GM12892 (cell line): Measurements from ENCODE around the gene CFAP161.
"Not testable (repeated sequence)": the region's sequence is repeated elsewhere in the genome, so short reads cannot be mapped to it uniquely, and the experiment has no call there.

Source experiments
- DNase-seq: peaks from one replicate; pipeline ENCODE4 v3.0.0; 2011; ENCODE audit not compliant: insufficient read length
- FAIRE-seq: peaks from 2 replicates; lab custom pipeline; 2011; peaks lifted over from hg19 to GRCh38; lab: Jason Lieb, UNC
- POLR2A ChIP-seq: IDR thresholded peaks from 2 replicates; pipeline ENCODE4 v1.6.1; 2011; ENCODE audit warnings: low read depth, low read length, control low read depth
- POLR2AphosphoS5 ChIP-seq: IDR thresholded peaks from 2 replicates; pipeline ENCODE4 v1.6.1; 2011; ENCODE audit warnings: low read depth, low read length, control low read depth
- TAF1 ChIP-seq: IDR thresholded peaks from 2 replicates; pipeline ENCODE4 v1.6.1; 2011; ENCODE audit warnings: low read depth, mild to moderate bottlenecking, control low read depth, low read length, borderline replicate concordance

CFAP161 gene

DNA sequence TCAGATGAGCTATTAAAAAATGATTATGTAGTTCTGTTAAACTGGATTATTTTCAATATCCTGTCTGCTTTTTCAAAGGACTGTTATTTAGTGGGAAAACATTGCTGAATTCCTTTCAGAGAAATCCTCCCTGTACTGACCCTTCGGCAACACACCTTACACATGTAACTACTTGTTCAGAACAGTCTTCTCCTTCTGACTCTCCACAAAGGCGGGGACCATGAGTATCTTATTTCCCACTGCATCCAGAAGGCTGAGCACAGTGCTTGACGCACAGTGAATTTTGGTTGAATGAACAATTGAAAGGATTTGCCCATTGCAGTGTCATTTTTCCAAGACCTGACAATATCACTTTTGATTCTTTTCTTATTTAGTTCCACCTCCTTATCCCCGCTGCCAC, 23.1 kb upstream of the CFAP161 start:
- DNase-seq (no peak), FAIRE-seq (no peak)
- no peak for TF ChIP-seq TAF1
- no peak for TF ChIP-seq POLR2AphosphoS5
- TF ChIP-seq POLR2A, result no peak

GRCh38 chr15:81111510-81112470, 22.3 kb upstream of the CFAP161 start:
- peak; percentile 90 for FAIRE-seq
- TF ChIP-seq POLR2A (no peak), TAF1 (no peak), POLR2AphosphoS5 (no peak)
- DNase-seq, result peak; percentile 42

- no peak for DNase-seq
- TF ChIP-seq POLR2A, result no peak
- TF ChIP-seq POLR2AphosphoS5, result no peak
- TF ChIP-seq TAF1, result no peak
- peak; percentile 14 for FAIRE-seq
Observed at GRCh38 chr15:81113204-81113657, 20.8 kb upstream of the CFAP161 start.

- no peak for DNase-seq
- TF ChIP-seq TAF1 (no peak), POLR2A (no peak), POLR2AphosphoS5 (no peak)
- FAIRE-seq, result no peak
Observed at GRCh38 chr15:81113861-81114291, 20.2 kb upstream of the CFAP161 start.

DNA sequence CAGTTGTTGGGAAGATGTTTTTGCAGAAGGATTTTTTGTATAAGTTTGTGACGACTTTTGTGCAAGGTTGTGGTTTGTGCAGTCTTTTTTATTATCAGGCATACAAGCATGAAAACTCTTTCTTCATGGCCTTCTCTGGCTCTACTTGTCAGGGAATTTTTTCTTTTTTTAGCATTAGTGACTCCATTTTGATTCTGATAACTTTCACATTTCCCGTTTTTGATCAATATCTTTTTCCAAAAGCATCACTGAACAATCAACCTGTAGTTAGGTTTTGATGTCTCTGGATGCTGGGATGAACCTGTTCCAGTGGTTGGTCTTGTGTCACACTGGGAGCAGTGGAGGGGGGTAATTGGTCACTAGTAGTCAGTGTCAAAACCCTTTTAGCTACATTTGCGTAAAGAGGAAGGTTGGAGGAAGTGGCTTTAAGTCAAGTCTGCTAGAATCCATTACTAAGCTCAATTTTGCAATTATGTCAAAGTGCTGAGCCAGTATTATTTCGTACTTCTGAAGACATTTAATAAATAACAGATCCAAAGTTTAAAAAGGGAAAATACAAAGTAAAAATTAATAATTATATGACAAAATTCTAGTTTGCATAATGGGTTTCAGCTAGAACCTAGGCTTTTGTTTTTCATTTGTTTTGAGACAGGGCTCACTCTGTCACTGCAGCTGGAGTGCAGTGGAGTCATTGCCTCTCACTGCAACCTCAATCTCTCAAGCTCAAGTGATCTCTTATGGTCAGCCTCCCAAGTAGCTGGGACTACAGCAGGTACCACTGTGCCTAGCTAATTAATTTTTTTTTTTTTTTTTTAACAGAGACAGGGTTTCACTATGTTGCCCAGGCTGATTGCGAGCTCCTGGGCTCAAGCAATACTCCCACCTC, 18.8 kb upstream of the CFAP161 start:
- FAIRE-seq (no peak), DNase-seq (no peak)
- TF ChIP-seq TAF1 (no peak), POLR2A (no peak), POLR2AphosphoS5 (no peak)

DNA sequence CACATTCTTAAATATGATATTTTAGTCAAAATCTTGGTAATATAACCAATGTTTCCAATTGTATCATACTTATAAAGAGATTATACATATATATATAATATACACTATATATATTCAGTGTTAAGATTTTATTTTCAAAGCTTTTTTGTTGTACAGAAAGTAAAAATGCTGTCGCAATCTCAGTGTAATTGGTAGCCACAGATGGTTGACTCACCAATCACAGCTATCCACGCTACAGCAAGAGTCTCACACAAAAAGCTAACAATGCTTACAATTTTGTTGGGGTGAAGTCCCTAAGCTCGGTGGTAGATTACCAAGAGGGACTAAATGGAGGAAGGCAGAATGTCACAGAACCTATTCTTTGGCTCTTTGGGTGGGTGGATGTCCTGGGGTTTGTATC, 16.9 kb upstream of the CFAP161 start:
- no peak for TF ChIP-seq POLR2A
- no peak for TF ChIP-seq POLR2AphosphoS5
- no peak for TF ChIP-seq TAF1
- DNase-seq, result no peak
- no peak for FAIRE-seq

GRCh38 chr15:81117581-81117980, 16.5 kb upstream of the CFAP161 start:
- DNase-seq, result no peak
- no peak for TF ChIP-seq POLR2AphosphoS5
- no peak for TF ChIP-seq TAF1
- TF ChIP-seq POLR2A, result no peak
- no peak for FAIRE-seq

DNA sequence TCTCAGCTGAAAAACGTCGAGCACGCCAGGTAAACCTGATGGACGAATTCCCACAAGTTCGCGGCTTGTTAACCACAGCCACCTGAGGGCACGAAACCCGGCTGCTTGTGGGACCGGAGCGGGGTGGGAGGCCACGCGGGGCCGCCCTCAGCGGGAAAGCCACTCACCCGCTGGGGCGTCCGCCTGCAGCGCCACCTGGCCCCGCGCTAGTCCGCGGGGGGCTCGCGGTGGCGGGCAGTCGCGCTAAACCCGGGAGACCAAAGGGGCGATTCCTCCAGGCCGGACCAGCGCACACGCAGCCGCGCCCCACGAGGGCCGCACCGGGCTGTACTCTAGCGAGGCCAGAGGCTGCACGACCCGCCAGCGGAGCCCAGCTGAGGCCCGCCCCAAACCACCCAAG, 15.7 kb upstream of the CFAP161 start:
- TF ChIP-seq POLR2A, result no peak
- FAIRE-seq, result no peak
- DNase-seq, result no peak

GRCh38 chr15:81120069-81120468, 14.0 kb upstream of the CFAP161 start:
- DNase-seq (no peak), FAIRE-seq (no peak)
- TF ChIP-seq POLR2AphosphoS5, result no peak
- TF ChIP-seq POLR2A, result no peak
- no peak for TF ChIP-seq TAF1

- FAIRE-seq (no peak), DNase-seq (no peak)
- TF ChIP-seq POLR2A, result no peak
- TF ChIP-seq TAF1, result no peak
- TF ChIP-seq POLR2AphosphoS5, result no peak
Observed at GRCh38 chr15:81126892-81127291, 7.2 kb upstream of the CFAP161 start.

DNA sequence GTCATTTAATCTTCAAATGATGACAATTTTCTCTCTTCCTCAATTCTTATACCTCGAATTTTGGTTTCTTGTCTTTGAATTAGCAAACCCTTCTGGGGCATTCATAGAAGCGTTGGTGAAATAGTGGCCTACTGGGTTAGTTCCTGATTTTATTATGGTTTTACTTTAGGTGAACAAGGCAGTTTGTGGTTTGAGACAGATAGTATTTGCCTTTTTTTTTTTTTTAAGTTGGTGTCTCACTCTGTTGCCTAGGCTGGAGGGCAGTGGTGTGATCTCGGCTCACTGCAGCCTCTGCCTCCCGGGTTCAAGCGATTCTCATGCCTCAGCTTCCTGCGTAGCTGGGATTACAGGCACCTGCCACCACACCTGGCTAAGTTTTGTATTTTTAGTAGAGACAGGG, 7.4 kb downstream of the CFAP161 start:
- not testable (repeated sequence) for FAIRE-seq, DNase-seq

DNA sequence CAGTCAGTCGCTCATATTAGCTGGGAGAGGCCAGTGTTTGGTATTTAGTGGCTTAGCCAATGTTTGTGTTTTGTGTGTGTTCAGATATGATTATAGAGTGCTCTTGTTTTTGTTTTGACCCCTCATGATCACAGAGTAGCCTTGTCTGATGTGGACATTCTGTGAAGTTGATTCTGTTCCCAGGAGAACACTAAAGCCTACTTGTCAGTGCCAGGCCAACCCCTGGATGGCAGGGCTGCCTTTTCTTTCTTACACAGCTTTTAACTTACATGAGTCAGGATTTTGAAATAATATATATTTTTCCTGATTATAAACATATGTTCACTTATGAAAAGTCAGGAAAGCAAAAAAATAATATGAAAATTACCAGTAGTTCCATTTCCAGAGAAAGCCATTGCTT, 11.9 kb downstream of the CFAP161 start:
- no peak for FAIRE-seq
- TF ChIP-seq POLR2A, result no peak
- DNase-seq, result no peak

GRCh38 chr15:81146466-81146865, 12.4 kb downstream of the CFAP161 start:
- FAIRE-seq (no peak), DNase-seq (no peak)
- TF ChIP-seq TAF1 (no peak), POLR2A (no peak), POLR2AphosphoS5 (no peak)
